ENCODE results near the gene DYNC1H1.
"Not testable (repeated sequence)": the region's sequence is repeated elsewhere in the genome, so short reads cannot be mapped to it uniquely, and the experiment has no call there.

DYNC1H1 gene

GRCh38 chr14:102056694-102057442 lies 92.5 kb downstream of the DYNC1H1 start:
- in situ Hi-C loops (cut with HindIII; ENCODE audit: low sequenced_read_pairs) = no loop called here

DNA sequence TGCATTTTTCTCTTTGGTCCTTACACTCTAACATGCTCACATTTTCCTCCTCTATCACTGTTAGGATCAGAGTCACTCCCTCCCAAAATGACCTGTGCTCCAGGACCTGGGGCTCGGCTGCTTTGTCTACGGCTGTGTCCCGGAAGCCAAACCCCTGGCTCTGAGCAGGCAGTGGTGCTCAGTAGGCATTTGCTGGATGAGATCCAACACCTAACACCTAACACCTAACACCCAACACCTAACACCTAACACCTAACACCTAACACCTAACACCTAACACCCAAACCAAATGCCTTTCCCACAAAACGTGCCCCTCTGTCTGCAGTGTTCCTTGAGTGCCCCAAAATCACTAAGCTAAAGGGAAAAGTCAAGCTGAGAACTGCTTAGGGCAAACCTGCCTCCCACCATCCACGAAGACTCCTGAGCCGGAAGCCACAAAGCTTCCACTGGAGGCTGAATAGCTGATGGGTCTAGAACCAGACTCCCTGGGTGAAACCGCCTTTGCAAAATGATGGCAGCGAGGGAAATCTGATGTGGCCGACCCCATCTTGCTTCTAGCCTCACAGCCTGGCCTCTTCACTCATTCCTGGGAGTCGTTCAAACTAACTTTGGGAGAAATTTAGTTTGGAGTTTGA lies 93.2 kb downstream of the DYNC1H1 start:
- in situ Hi-C loops (cut with HindIII; ENCODE audit: low sequenced_read_pairs) = no loop called here

DNA sequence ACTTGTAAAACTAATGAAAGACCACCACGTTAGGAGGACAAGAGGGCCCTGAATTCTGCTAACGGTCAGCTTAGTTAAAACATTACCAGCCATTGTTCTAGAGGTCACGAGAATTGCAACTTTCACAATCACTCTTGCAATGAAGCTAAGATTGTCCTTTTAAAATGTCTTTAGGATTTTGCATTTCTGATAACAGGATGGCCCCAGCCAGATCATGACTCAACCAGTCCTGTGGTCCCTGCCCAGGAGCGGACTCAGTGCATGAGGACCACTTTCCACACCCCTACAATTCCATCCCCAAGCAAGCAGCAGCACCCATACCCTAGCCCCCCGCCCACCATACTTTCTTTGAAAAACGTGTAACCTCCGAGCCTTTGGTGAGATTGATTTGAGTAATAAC lies 93.8 kb downstream of the DYNC1H1 start:
- in situ Hi-C loops (cut with HindIII; ENCODE audit: low sequenced_read_pairs) = no loop called here

DNA sequence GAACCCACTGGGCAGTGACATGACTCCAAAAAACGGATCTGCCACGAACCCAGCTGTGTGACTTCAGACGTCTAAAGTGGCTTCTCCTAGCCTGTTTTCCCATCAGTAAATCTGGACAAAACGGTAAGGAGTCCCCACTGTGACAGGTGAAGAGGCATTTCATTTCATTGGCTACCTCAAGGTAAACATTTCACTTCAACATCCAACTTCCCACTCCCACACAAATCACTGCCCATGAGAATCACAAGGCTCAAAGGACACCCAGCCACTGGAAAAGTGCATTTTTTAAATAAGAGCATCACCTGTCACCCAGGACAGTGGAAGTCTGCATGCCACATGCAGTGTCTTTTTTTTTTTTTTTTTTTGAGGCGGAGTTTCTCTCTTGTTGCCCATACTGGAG lies 94.6 kb downstream of the DYNC1H1 start:
- in situ Hi-C loops (cut with HindIII; ENCODE audit: low sequenced_read_pairs) = no loop called here

GRCh38 chr14:102063109-102063807 lies 98.9 kb downstream of the DYNC1H1 start:
- in situ Hi-C loops (cut with HindIII; ENCODE audit: low sequenced_read_pairs) = no loop called here

DNA sequence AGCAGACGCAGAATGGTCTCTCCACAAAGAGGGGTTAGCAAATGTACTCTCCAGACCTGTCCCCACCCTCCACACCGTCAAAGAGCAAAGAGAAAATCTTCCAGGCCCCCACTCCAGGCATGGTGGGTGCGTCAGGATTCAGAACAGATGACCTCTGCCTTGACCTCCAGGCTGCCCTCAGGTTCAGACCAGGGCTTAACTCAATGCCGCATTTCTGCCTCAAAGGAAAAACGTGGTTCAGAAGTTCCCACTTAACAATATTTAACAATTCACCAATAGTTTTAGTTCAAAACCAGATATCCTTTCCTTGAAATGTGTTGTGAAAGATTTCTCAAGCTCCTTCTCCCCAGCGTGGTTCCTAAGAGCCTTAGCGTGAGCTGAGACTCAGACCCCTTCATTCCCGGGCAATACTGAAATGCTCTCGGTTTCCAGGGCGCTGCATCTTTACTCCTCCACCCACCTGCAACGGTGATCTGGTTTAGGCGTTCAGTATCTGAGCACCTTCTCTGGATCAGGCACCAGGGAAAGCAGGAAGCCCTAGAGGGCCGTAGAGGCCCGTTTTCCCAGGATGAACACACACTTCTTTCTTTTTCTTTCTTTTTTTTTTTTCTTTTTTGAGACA lies 99.5 kb downstream of the DYNC1H1 start:
- in situ Hi-C loops (cut with HindIII; ENCODE audit: low sequenced_read_pairs) = no loop called here

- in situ Hi-C loops (cut with HindIII; ENCODE audit: low sequenced_read_pairs) = not testable (repeated sequence)
Observed at GRCh38 chr14:102064590-102064989, 100.2 kb downstream of the DYNC1H1 start.

- in situ Hi-C loops (cut with HindIII; ENCODE audit: low sequenced_read_pairs) = no loop called here
Observed at GRCh38 chr14:102066041-102066451, 101.7 kb downstream of the DYNC1H1 start.

DNA sequence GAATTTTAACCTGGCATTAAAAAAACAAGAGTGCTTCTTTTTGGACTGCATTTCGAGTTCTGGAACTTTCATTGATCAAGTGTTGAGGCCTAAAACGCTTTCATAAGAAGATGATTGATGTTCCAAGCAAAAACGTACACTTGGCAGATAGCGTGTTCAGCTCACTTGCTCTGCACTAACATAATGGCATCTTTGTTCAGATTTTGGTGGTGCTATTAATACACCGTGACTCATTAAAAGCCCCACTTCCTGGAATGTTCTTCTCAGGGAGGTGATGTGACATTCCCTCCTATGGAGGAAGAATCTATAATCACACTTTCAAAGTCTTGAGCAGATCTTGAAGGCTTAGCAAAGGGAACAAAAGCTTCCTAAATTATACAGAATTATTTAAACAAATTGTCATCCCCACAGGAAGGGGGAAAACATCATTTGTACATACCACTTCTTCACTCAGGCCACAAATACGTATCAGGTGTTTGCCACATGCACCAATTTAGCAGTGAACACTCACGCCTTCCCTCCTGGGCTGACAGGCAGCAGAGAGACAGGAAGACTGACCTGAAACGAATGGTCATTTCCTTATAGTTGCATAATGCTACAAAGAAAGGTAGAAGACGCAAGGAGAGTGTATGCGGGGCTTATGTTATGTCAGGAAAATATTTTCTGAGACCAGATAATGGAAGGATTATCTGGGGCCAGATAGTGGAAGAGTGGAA lies 107.1 kb downstream of the DYNC1H1 start:
- in situ Hi-C loops (cut with HindIII; ENCODE audit: low sequenced_read_pairs) = no loop called here

- in situ Hi-C loops (cut with HindIII; ENCODE audit: low sequenced_read_pairs) = no loop called here
Observed at GRCh38 chr14:102074415-102074964, 110.1 kb downstream of the DYNC1H1 start.

DNA sequence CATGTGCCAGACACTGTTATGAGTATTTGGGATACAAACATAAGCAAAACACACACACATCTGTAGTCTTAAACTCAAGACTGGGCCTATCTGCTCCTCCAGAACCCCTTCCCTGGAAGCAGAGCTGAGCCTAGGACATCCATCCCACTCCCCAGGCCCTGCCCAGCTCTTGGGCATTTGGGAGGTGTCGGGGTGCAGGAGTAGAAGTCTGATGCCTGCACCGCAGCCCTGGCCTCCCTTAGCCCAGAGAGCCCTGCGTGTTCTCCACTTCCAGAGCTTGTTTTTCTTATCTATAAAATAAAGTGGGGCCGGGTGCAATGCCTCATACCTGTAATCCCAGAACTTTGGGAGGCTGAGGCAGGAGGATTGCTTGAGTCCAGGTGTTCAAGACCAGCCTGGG lies 110.8 kb downstream of the DYNC1H1 start:
- in situ Hi-C loops (cut with HindIII; ENCODE audit: low sequenced_read_pairs) = no loop called here

- in situ Hi-C loops (cut with HindIII; ENCODE audit: low sequenced_read_pairs) = no loop called here
Observed at GRCh38 chr14:102077382-102077709, 113.0 kb downstream of the DYNC1H1 start.

DNA sequence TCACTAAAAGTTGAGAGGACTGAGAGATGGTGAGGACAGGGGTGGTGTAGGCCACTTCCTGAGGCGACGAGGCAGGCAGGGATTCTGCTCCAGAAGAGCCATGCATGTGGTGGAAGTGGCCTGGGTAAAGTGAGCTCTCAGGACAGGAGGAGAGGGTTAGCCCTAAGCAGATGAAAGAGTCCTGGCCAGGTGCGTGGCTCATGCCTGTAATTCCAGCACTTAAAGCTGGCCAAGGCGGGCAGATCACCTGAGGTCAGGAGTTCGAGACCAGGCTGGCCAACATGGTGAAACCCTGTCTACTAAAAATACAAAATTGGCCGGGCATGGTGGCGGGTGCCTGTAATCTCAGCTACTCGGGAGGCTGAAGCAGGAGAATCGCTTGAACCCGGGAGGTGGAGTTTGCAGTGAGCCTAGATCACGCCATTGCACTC lies 114.0 kb downstream of the DYNC1H1 start:
- in situ Hi-C loops (cut with HindIII; ENCODE audit: low sequenced_read_pairs) = not testable (repeated sequence)

DNA sequence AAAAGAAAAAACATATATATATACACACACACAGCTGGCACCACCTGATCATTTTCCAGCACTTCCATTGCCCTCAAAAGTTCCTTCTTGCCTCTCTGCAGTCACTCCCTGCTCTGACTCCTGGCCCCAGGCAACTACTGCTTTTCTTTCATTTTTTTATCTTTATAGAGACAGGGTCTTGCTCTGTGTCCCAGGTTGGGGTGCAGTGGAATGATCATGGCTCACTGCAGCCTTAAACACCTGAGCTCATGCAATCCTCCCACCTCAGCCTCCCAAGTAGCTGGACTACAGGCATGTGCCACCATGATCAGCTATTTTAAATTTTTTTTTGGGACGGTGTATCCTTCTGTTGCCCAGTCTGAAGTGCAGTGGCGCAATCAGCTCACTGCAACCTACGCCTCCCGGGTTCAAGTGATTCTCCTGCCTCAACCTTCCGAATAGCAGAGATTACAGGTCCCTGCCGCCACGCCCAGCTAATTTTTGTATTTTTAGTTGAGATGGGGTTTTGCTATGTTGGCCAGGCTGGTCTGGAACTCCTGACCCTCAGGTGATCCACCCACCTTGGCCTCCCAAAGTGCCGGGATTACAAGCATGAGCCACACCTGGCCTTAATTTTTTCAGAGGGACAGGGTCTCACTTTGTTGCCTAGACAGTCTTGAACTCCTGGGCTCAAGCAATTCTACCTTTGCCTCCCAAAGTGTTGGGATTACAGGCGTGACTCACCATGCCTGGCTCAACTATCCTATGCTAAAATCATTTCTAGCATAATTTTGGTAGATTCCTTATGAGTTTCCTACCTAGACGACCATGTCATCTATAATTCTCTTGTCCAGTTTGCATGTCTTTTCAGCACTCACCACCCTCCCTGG lies 114.7 kb downstream of the DYNC1H1 start:
- in situ Hi-C loops (cut with HindIII; ENCODE audit: low sequenced_read_pairs) = no loop called here

DNA sequence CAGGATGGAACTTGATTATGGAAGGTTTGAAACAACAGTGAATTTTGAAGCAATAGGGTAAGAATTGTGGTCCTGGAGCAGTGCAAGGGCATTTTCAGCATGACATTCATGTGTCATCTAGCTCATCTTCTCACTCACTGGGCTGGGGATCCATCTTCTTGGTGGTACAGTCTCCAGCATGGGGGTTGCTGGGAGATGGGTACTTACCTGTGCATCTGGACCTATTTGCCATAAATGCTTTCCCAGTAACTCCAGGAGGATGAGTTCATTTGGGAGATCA lies 115.3 kb downstream of the DYNC1H1 start:
- in situ Hi-C loops (cut with HindIII; ENCODE audit: low sequenced_read_pairs) = no loop called here

GRCh38 chr14:102080183-102081080 lies 116.1 kb downstream of the DYNC1H1 start:
- in situ Hi-C loops (cut with HindIII; ENCODE audit: low sequenced_read_pairs) = no loop called here

DNA sequence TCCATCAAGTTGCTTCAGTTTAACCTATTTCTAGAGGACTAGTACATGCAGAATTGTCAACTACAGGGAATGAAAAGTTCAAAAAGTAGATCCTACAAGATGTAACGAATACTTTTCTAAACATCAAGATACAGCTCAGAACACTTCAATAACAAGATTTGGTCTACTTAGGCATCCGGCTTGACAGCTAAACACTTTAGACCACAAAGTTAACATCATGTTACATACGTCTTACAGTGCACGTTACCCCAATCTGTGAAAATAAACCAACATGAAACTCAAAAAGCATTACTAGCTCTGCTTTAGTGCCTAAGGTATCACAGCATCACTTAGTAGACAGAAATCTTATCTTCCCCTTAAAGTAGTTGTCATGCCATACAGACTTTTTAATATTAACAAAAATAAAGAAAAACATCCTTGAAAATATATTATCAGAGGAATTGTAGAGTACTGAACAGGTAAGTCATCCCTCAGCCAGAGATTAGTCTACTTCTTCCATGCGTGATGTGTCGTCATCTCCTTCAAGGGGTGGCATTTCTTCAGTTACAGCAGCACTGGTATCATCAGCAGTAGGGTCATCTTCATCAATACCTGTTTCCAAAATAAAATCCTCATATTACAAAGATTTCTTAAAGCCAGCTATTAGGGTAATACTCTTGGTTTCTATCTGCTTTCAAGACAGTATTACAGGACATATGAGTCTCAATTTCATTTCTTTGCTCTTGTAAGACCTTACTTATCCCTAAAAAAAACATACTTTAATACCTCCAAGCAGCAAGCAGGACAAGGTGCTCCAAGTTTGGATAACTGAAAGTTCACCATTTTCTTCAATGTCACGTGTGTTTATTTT lies 117.1 kb downstream of the DYNC1H1 start:
- in situ Hi-C loops (cut with HindIII; ENCODE audit: low sequenced_read_pairs) = no loop called here

DNA sequence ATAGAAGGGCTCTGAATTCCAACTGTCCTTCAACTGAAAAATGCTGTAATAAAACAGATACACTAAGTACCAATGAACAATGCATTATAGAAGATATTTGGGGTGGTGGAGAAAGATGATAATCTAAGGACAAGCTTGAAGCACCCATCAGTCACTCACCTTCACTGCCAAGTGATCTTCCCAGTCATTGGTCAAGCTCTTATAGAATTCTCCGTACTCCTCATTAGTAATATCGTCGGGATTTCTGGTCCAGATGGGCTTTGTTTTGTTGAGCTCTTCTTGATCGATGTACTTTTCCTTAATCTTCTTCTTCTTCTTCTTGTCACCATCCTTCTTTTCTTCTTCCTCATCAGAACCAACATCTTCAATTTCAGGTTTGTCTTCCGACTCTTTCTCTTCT lies 120.1 kb downstream of the DYNC1H1 start:
- in situ Hi-C loops (cut with HindIII; ENCODE audit: low sequenced_read_pairs) = not testable (repeated sequence)

Data from DLD1 (cell line).